ENCODE measurements around the gene CAPS2. TPM values are rescaled to one million over a fixed set of nuclear protein-coding genes. Genes with fewer than 3 reads are reported as not detected.

Gene CAPS2
- total RNA-seq (ENCODE audit: low replicate concordance), result 12.9 and 18.1 TPM in 2 replicates

- DNase-seq (ENCODE audit: low read depth), result peak; percentile 82
- peak within 1 kb of the TSS; percentile 79 for H3K4me3 ChIP-seq (ENCODE audit: low read depth, low read length)
- TF ChIP-seq CTCF (IDR thresholded peaks at IDR 0.05; ENCODE audit: insufficient read depth, low read length), result no peak
These were observed at the start of gene CAPS2 for GRCh38 chr12:75329918-75330826. Gene CAPS2 (minus strand): TSS chr12:75330324. CDS start chr12:75326498, 3,826 bp downstream.

GRCh38 chr12:75378354-75378753 lies 48.2 kb upstream of the CAPS2 start:
- H3K4me3 ChIP-seq (ENCODE audit: low read depth, low read length), result no peak overlapping the region
- no peak for TF ChIP-seq CTCF (IDR thresholded peaks at IDR 0.05; ENCODE audit: insufficient read depth, low read length)
- peak; percentile 74 for DNase-seq (ENCODE audit: low read depth)

GRCh38 chr12:75374971-75375370 lies 44.8 kb upstream of the CAPS2 start:
- H3K4me3 ChIP-seq (ENCODE audit: low read depth, low read length), result no peak overlapping the region
- DNase-seq (ENCODE audit: low read depth), result no peak
- no peak for TF ChIP-seq CTCF (IDR thresholded peaks at IDR 0.05; ENCODE audit: insufficient read depth, low read length)

GRCh38 chr12:75366629-75367028 lies 36.5 kb upstream of the CAPS2 start:
- H3K4me3 ChIP-seq (ENCODE audit: low read depth, low read length), result no peak overlapping the region
- peak; percentile 18 for DNase-seq (ENCODE audit: low read depth)
- TF ChIP-seq CTCF (IDR thresholded peaks at IDR 0.05; ENCODE audit: insufficient read depth, low read length), result no peak

- H3K4me3 ChIP-seq (ENCODE audit: low read depth, low read length), result no peak overlapping the region
- peak; percentile 66 for DNase-seq (ENCODE audit: low read depth)
- TF ChIP-seq CTCF (IDR thresholded peaks at IDR 0.05; ENCODE audit: insufficient read depth, low read length), result no peak
These were observed 34.8 kb upstream of the CAPS2 start for GRCh38 chr12:75364919-75365318.

GRCh38 chr12:75361408-75361807 lies 31.3 kb upstream of the CAPS2 start:
- H3K4me3 ChIP-seq (ENCODE audit: low read depth, low read length), result no peak overlapping the region
- TF ChIP-seq CTCF (IDR thresholded peaks at IDR 0.05; ENCODE audit: insufficient read depth, low read length), result no peak
- no peak for DNase-seq (ENCODE audit: low read depth)

All from fibroblast of the aortic adventitia (primary cell).